Measurements from ENCODE around the gene GH2. TPM values are rescaled to one million over a fixed set of nuclear protein-coding genes. Genes with fewer than 3 reads are reported as not detected.
"Not testable (repeated sequence)": the region's sequence is repeated elsewhere in the genome, so short reads cannot be mapped to it uniquely, and the experiment has no call there.

The GH2 gene
- total and polyA plus RNA-seq, 10 donors = not detected

GRCh38 chr17:63914471-63914870 lies 32.7 kb upstream of the GH2 start:
- H3K27ac ChIP-seq = no peak overlapping the region

DNA sequence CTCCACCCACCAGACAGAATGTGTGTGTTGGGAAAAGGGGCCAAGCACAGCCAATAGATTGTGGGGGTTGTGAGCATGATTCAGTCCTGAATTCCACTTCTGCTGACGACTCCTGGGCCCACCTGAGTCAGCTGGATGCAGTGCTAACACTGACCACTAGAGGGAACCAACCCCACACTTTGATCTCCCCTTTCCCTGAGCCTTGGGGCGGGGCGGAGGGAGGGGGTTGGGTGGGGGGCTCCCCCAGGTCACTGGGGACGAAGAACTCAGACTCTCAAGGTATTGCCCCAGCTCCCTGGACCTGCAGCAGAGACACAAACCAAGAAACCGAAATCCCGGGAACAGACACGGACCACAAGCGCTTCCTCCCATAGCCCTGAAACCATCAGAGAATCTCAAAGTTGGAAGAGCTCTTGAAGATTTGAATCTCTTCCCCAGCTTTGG lies 29.9 kb upstream of the GH2 start:
- WGBS, 5 donors = 34 to 70% (median 41%) methylated on average over 5 to 8 of the region's 8 CpGs
- Histone ChIP-seq H3K9me3 (no peaks in the 10 kb centered on the region), H3K4me1 (peaks cover 0 to 28% (median 14%) of the 10 kb centered on the region in 6 donors), H3K4me3 (no peak overlapping the region), H3K27ac (no peak overlapping the region), H3K27me3 (replicated peaks in 1 of 7) (peaks cover 0 to 5% (median 0%) of the 10 kb centered on the region in 7 donors), H3K36me3 (no peaks in the 10 kb centered on the region)
- no peak for DNase-seq
- TF ChIP-seq, protein P1, sequence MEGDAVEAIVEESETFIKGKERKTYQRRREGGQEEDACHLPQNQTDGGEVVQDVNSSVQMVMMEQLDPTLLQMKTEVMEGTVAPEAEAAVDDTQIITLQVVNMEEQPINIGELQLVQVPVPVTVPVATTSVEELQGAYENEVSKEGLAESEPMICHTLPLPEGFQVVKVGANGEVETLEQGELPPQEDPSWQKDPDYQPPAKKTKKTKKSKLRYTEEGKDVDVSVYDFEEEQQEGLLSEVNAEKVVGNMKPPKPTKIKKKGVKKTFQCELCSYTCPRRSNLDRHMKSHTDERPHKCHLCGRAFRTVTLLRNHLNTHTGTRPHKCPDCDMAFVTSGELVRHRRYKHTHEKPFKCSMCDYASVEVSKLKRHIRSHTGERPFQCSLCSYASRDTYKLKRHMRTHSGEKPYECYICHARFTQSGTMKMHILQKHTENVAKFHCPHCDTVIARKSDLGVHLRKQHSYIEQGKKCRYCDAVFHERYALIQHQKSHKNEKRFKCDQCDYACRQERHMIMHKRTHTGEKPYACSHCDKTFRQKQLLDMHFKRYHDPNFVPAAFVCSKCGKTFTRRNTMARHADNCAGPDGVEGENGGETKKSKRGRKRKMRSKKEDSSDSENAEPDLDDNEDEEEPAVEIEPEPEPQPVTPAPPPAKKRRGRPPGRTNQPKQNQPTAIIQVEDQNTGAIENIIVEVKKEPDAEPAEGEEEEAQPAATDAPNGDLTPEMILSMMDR (IDR thresholded peaks at IDR 0.05 in 8 of 11, conservative IDR thresholded peaks at IDR 0.05 in 3 of 11) = peak; percentile 59 to 96 (median 86)
- TF ChIP-seq POLR2AphosphoS5 (IDR thresholded peaks at IDR 0.05) (no peak), POLR2A (IDR thresholded peaks at IDR 0.05) (no peak)
- intact Hi-C loops (cut with DNase I; ENCODE audit: low total_unique reads) = loop anchor here (5.0 kb wide), 2 partner anchors 116 to 221 kb away; partner anchors contain the start of gene ERN1

More at GRCh38 chr17:63914471-63914870, 32.7 kb upstream of the GH2 start:
- intact Hi-C loops (cut with DNase I; ENCODE audit: low total_unique reads) = loop anchor here (5.0 kb wide), 2 partner anchors 113 to 218 kb away; partner anchors contain the start of gene ERN1
- Histone ChIP-seq H3K4me1 (peaks cover 2 to 42% (median 20%) of the 10 kb centered on the region in 6 donors), H3K9me3 (no peaks in the 10 kb centered on the region), H3K4me3 (no peak overlapping the region), H3K36me3 (no peaks in the 10 kb centered on the region), H3K27me3 (replicated peaks in 1 of 7) (peaks cover 0 to 5% (median 0%) of the 10 kb centered on the region in 7 donors)
- DNase-seq = no peak
- 92 to 98% (median 94%) methylated on average over 7 of the region's 7 CpGs for WGBS, 5 donors
- TF ChIP-seq POLR2AphosphoS5 (IDR thresholded peaks at IDR 0.05) (no peak), POLR2A (IDR thresholded peaks at IDR 0.05) (no peak)
- TF ChIP-seq, protein P1 (IDR thresholded peaks at IDR 0.05 in 8 of 11, conservative IDR thresholded peaks at IDR 0.05 in 3 of 11) = no peak

GRCh38 chr17:63911041-63911635 lies 29.4 kb upstream of the GH2 start, which contains the start of gene CSHL1:
Gene CSHL1 (minus strand): TSS chr17:63911258. CDS start chr17:63911196, 62 bp downstream.
- Histone ChIP-seq H3K27me3 (replicated peaks in 1 of 7) (peaks cover 0 to 5% (median 0%) of the 10 kb centered on the region in 7 donors), H3K36me3 (no peaks in the 10 kb centered on the region), H3K27ac (no peak within 1 kb of the TSS), H3K4me3 (no peak within 1 kb of the TSS), H3K4me1 (peaks cover 0 to 22% (median 10%) of the 10 kb centered on the region in 6 donors), H3K9me3 (no peaks in the 10 kb centered on the region)
- intact Hi-C loops (cut with DNase I; ENCODE audit: low total_unique reads) = loop anchor here (5.0 kb wide), 2 partner anchors 116 to 221 kb away; partner anchors contain the start of gene ERN1
- WGBS, 5 donors = 76 to 83% (median 80%) methylated on average over 15 of the region's 15 CpGs
- DNase-seq = no peak
- TF ChIP-seq POLR2AphosphoS5 (IDR thresholded peaks at IDR 0.05) (no peak), POLR2A (IDR thresholded peaks at IDR 0.05) (no peak)

GRCh38 chr17:63910096-63910495 lies 28.4 kb upstream of the GH2 start:
- Histone ChIP-seq H3K4me1 (peaks cover 0 to 13% (median 6%) of the 10 kb centered on the region in 6 donors), H3K4me3 (no peak overlapping the region), H3K27me3 (replicated peaks in 1 of 7) (peaks cover 0 to 5% (median 0%) of the 10 kb centered on the region in 7 donors), H3K36me3 (no peaks in the 10 kb centered on the region), H3K9me3 (no peaks in the 10 kb centered on the region), H3K27ac (no peak overlapping the region)
- intact Hi-C loops (cut with DNase I; ENCODE audit: low total_unique reads) = loop anchor here (5.0 kb wide), 2 partner anchors 117 to 222 kb away; partner anchors contain the start of gene ERN1
- TF ChIP-seq POLR2AphosphoS5 (IDR thresholded peaks at IDR 0.05) (no peak), POLR2A (IDR thresholded peaks at IDR 0.05) (no peak)
- TF ChIP-seq, protein P1 (IDR thresholded peaks at IDR 0.05 in 8 of 11, conservative IDR thresholded peaks at IDR 0.05 in 3 of 11) = no peak
- no peak for DNase-seq
- 78 to 89% (median 86%) methylated on average over 14 of the region's 14 CpGs for WGBS, 5 donors

DNA sequence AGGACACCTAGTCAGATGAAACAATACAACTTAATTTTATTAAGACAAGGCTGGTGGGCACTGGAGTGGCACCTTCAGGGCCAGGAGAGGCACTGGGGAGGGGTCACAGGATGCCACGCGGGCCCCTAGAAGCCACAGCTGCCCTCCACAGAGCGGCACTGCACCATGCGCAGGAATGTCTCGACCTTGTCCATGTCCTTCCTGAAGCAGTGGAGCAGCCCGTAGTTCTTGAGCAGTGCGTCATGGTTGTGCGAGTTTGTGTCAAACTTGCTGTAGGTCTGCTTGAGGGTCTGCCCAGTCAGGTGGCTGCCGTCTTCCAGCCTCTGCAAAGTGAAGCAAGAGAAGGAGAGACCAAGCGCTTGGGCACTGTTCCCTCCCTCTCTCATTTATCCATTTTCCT lies 27.8 kb upstream of the GH2 start:
- 71 to 100% (median 80%) methylated on average over 6 to 10 of the region's 10 CpGs for WGBS, 5 donors
- H3K27ac ChIP-seq; intact Hi-C loops (cut with DNase I; ENCODE audit: low total_unique reads); H3K27me3 ChIP-seq (replicated peaks in 1 of 7); H3K9me3 ChIP-seq; H3K4me3 ChIP-seq; DNase-seq; H3K36me3 ChIP-seq: not testable (repeated sequence)
- H3K4me1 ChIP-seq = peaks cover 0 to 10% (median 6%) of the 10 kb centered on the region in 6 donors

All from spleen (tissue), 11 donors.